ENCODE data around the gene TAF4. TPM values are rescaled to one million over a fixed set of nuclear protein-coding genes. Genes with fewer than 3 reads are reported as not detected.

Gene TAF4
- total and polyA plus RNA-seq, 2 donors (not counting 1 experiment from before 2014, with no cell fraction given): 2.6 to 3.0 TPM

GRCh38 chr20:62111148-62111547 lies 45.5 kb upstream of the TAF4 start:
- Histone ChIP-seq H3K4me2 (ENCODE audit: extremely low read depth, insufficient read depth, low read length) (no peak overlapping the region), H3K9me3 (ENCODE audit: control insufficient read depth, insufficient read depth, low read depth, low read length) (no peaks in the 10 kb centered on the region), H4K20me1 (ENCODE audit: control insufficient read depth, extremely low read depth, insufficient read depth, low read length) (no peaks in the 10 kb centered on the region), H3K27ac (ENCODE audit: insufficient read depth, low read length) (no peak overlapping the region), H3K36me3 (ENCODE audit: control insufficient read depth, insufficient read depth, low read length) (no peaks in the 10 kb centered on the region), H3K4me3 (replicated peaks in 1 of 4; ENCODE audit: control extremely low read depth in 1 of 4, insufficient read depth in 1 of 4, low read depth in 3 of 4, low read length in 4 of 4) (no peak overlapping the region), H3K79me2 (ENCODE audit: control insufficient read depth, insufficient read depth, low read length) (no peaks in the 10 kb centered on the region), H3K9ac (ENCODE audit: insufficient read depth, low read length) (no peak overlapping the region), H3K4me1 (ENCODE audit: control insufficient read depth, extremely low read depth, insufficient read depth, low read length) (no peaks in the 10 kb centered on the region), H3K27me3 (ENCODE audit: control insufficient read depth, insufficient read depth, low read length) (no peaks in the 10 kb centered on the region), H2AFZ (ENCODE audit: low read length) (no peak overlapping the region)
- TF ChIP-seq EZH2 (IDR thresholded peaks at IDR 0.05; ENCODE audit: low read length, missing control alignments) (no peak), CTCF (conservative IDR thresholded peaks at IDR 0.05 in 1 of 2, IDR thresholded peaks at IDR 0.05 in 1 of 2; ENCODE audit: low read depth in 1 of 2, low read length in 2 of 2) (no peak)
- DNase-seq (ENCODE audit: low read depth in 2 of 2): no peak

- Histone ChIP-seq H3K79me2 (ENCODE audit: control insufficient read depth, insufficient read depth, low read length) (no peaks in the 10 kb centered on the region), H3K4me3 (replicated peaks in 1 of 4; ENCODE audit: control extremely low read depth in 1 of 4, insufficient read depth in 1 of 4, low read depth in 3 of 4, low read length in 4 of 4) (no peak overlapping the region), H3K4me2 (ENCODE audit: extremely low read depth, insufficient read depth, low read length) (no peak overlapping the region), H3K36me3 (ENCODE audit: control insufficient read depth, insufficient read depth, low read length) (no peaks in the 10 kb centered on the region), H3K9me3 (ENCODE audit: control insufficient read depth, insufficient read depth, low read depth, low read length) (no peaks in the 10 kb centered on the region), H3K9ac (ENCODE audit: insufficient read depth, low read length) (no peak overlapping the region), H3K27ac (ENCODE audit: insufficient read depth, low read length) (no peak overlapping the region), H4K20me1 (ENCODE audit: control insufficient read depth, extremely low read depth, insufficient read depth, low read length) (no peaks in the 10 kb centered on the region), H3K4me1 (ENCODE audit: control insufficient read depth, extremely low read depth, insufficient read depth, low read length) (no peaks in the 10 kb centered on the region), H3K27me3 (ENCODE audit: control insufficient read depth, insufficient read depth, low read length) (no peaks in the 10 kb centered on the region), H2AFZ (ENCODE audit: low read length) (no peak overlapping the region)
- TF ChIP-seq EZH2 (IDR thresholded peaks at IDR 0.05; ENCODE audit: low read length, missing control alignments): no peak
- no peak for TF ChIP-seq CTCF (conservative IDR thresholded peaks at IDR 0.05 in 1 of 2, IDR thresholded peaks at IDR 0.05 in 1 of 2; ENCODE audit: low read depth in 1 of 2, low read length in 2 of 2)
- DNase-seq (ENCODE audit: low read depth in 2 of 2): no peak
Measured at GRCh38 chr20:62105592-62105991, 39.9 kb upstream of the TAF4 start.

GRCh38 chr20:62104791-62105345 lies 39.2 kb upstream of the TAF4 start:
- TF ChIP-seq EZH2 (IDR thresholded peaks at IDR 0.05; ENCODE audit: low read length, missing control alignments): no peak
- no peaks in the 10 kb centered on the region for H3K79me2 ChIP-seq (ENCODE audit: control insufficient read depth, insufficient read depth, low read length)
- H2AFZ ChIP-seq (ENCODE audit: low read length): no peak overlapping the region
- H3K9me3 ChIP-seq (ENCODE audit: control insufficient read depth, insufficient read depth, low read depth, low read length): no peaks in the 10 kb centered on the region
- no peaks in the 10 kb centered on the region for H4K20me1 ChIP-seq (ENCODE audit: control insufficient read depth, extremely low read depth, insufficient read depth, low read length)
- H3K4me1 ChIP-seq (ENCODE audit: control insufficient read depth, extremely low read depth, insufficient read depth, low read length): no peaks in the 10 kb centered on the region
- H3K4me3 ChIP-seq (replicated peaks in 1 of 4; ENCODE audit: control extremely low read depth in 1 of 4, insufficient read depth in 1 of 4, low read depth in 3 of 4, low read length in 4 of 4): no peak overlapping the region
- no peak overlapping the region for H3K27ac ChIP-seq (ENCODE audit: insufficient read depth, low read length)
- DNase-seq (ENCODE audit: low read depth in 2 of 2): peak in 1 of 2 donors; percentile 36
- H3K36me3 ChIP-seq (ENCODE audit: control insufficient read depth, insufficient read depth, low read length): no peaks in the 10 kb centered on the region
- no peak overlapping the region for H3K9ac ChIP-seq (ENCODE audit: insufficient read depth, low read length)
- no peak overlapping the region for H3K4me2 ChIP-seq (ENCODE audit: extremely low read depth, insufficient read depth, low read length)
- no peaks in the 10 kb centered on the region for H3K27me3 ChIP-seq (ENCODE audit: control insufficient read depth, insufficient read depth, low read length)

Data from fibroblast of lung (primary cell).